Glomerular visceral epithelial cell (primary cell): Measurements from ENCODE around the gene RNASEH1.
A peak's percentile ranks its signal among the peaks of the same experiment; 100 is the strongest.
"Not testable (repeated sequence)": the region's sequence is repeated elsewhere in the genome, so short reads cannot be mapped to it uniquely, and the experiment has no call there.

Source experiments
- DNase-seq: peaks from one replicate; pipeline ENCODE4 v3.0.0-alpha.2; 2016; ENCODE audit errors: extremely low spot score

The RNASEH1 gene

GRCh38 chr2:3518496-3519254 lies 39.5 kb downstream of the RNASEH1 start:
- peak; percentile 98 for DNase-seq

- no peak for DNase-seq
Measured at GRCh38 chr2:3517948-3518495, 40.1 kb downstream of the RNASEH1 start.

DNA sequence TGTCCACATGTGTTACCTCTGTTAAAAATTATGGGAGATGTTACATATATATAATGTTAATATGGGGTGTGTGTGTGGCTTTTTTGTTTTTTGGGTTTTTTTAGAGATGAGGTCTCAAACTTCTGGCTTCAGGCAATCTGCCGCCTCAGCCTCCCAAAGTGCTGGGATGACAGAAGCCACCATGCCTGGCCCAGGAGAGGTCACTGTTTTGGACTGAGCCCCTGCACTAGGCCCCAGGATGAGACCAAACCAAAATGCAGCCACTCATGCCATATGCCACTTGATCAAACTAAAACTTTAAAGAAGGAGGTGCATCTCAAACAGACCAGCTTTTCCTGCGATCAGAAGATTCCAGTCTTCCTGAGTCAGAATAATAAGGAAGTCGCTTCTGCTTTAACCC lies 41.3 kb downstream of the RNASEH1 start:
- no peak for DNase-seq

DNA sequence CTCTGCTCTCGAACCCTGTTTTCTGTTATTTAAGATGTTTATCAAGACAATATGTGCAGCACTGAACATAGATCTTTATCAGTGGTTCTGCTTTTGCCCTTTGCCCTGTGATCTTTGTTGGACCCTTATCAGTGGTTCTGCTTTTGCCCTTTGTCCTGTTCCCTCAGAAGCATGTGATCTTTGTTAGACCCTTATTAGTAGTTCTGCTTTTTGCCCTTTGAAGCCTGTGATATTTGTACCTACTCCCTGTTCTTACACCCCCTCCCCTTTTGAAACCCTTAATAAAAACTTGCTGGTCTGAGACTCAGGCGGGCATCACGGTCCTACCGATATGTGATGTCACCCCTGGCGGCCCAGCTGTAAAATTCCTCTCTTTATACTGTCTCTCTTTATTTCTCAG lies 42.7 kb downstream of the RNASEH1 start:
- not testable (repeated sequence) for DNase-seq

- DNase-seq: no peak
Measured at GRCh38 chr2:3513026-3513810, 44.9 kb downstream of the RNASEH1 start.

- no peak for DNase-seq
Measured at GRCh38 chr2:3512086-3512485, 46.0 kb downstream of the RNASEH1 start.

GRCh38 chr2:3505771-3506170 lies 52.4 kb downstream of the RNASEH1 start:
- no peak for DNase-seq

- DNase-seq: no peak
Measured at GRCh38 chr2:3504741-3505140, 53.4 kb downstream of the RNASEH1 start.

DNA sequence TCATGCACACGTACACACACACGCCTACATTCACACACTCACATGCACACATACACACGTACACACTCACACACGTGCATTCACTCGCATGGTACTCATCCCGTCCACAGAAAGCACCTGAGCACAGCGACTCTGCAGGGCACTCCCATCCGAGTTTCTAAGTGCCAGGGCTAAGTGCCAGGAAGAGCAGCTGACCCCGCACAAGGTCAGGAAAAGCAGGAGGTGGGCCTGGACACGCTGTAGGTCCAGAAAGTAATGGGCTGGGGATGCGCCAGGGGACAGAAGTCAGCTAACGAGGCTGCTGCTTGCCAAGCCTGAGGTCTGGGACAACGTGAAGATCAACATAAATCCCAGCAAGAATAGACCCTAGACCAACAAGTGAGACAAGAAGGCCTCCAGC lies 54.6 kb downstream of the RNASEH1 start:
- DNase-seq: no peak

DNA sequence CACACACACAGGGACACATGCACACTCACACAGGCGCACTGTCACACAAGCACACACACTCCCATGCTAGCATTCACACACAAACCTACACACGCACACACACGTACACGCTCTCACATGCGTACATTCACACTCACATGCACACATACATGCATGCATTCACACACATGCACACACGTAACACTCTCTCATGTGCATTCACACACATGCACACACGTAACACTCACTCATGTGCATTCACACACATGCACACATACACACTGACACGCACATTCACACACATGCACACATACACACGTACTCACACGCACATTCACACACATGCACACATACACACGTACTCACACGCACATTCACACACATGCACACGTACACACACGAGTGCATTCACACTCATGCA lies 55.1 kb downstream of the RNASEH1 start:
- DNase-seq: no peak

DNA sequence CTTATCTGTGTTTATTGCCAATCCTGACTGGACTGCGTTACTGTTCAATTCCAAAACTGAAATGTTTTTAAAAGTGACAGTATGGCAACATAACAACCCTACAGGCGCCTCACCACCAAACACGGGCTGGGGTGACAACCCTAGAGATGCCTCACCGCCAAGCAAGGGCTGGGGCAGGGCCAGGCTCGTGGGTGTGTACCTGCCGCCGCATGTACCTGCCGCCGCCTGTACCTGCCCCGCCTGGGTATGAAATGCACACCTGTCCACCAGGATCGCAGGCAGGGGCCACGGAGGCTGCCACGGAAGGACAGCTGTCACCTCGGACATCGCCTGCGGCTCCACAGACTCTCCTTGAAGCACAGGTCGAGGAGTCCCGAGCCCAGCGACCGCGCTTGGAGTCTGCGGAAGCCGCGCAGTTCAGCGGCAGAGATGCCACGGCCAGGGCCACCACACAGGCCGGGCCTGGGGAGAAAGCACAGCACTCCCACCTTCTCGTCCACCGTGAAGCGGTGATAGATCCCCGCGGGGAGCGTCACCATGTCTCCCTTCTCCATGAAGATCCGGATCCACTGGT lies 57.7 kb downstream of the RNASEH1 start:
- DNase-seq: no peak

DNA sequence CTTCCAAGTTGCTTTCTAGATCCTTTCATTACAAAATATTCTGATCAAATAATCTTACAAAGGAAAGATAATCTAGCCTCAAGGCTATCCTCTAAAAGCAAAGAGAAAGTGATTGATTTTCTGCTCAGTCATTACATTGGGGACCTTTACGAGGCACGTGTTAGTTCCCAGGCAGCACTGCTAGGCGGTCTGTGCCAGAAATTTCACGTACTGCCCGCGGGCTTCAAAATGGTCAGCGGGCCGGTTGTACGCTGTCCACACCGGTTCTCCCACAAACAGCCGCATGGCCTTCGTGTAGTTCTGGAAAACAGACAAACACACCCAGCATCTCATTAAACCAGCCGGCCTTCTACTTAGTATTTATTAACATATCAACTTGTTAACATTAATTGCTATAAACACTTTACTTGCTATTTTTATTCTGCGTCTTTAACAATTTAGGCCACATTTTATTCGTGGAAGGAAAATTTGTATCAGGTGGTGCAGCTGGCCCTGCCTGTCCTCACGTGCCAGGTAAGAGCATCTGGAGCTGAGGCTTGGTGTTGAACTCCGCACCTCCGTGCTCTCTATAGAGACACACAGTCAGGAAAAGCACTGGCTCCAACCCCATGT lies 59.2 kb downstream of the RNASEH1 start:
- no peak for DNase-seq

GRCh38 chr2:3496708-3497080 lies 61.4 kb downstream of the RNASEH1 start:
- not testable (repeated sequence) for DNase-seq
